Esophagus (tissue), 2 donors: ENCODE data around the gene DPM2. TPM values are rescaled to one million over a fixed set of nuclear protein-coding genes. Genes with fewer than 3 reads are reported as not detected.

Experiments
- H3K27ac ChIP-seq, 2 donors: one replicate each; pipeline ENCODE4 v1.5.1; 2013; ENCODE audit warnings: low read depth in 2 of 2, mild to moderate bottlenecking in 2 of 2, inconsistent platforms in 1 of 2, low read length in 1 of 2, moderate library complexity in 1 of 2
- H3K27me3 ChIP-seq, 2 donors: one replicate each; pipeline ENCODE4 v1.6.1; 2013; ENCODE audit warnings: low read length in 2 of 2, control low read depth in 1 of 2, mild to moderate bottlenecking in 1 of 2; ENCODE audit not compliant: insufficient read depth in 2 of 2, control insufficient read depth in 1 of 2
- H3K36me3 ChIP-seq, 2 donors: one replicate each; pipeline ENCODE4 v1.6.1; 2013; ENCODE audit warnings: low read length in 1 of 2; ENCODE audit not compliant: control insufficient read depth in 2 of 2, insufficient read depth in 2 of 2
- H3K4me1 ChIP-seq, 2 donors: one replicate each; pipeline ENCODE4 v1.6.1; 2013; ENCODE audit warnings: low read length in 1 of 2; ENCODE audit not compliant: control insufficient read depth in 2 of 2, insufficient read depth in 2 of 2
- H3K4me3 ChIP-seq, 2 donors: one replicate each; pipeline ENCODE4 v1.5.1; 2013; ENCODE audit warnings: low read length in 2 of 2, mild to moderate bottlenecking in 2 of 2, low read depth in 1 of 2, moderate library complexity in 1 of 2
- H3K9me3 ChIP-seq, 2 donors: one replicate each; pipeline ENCODE4 v1.6.1; 2013; ENCODE audit warnings: mild to moderate bottlenecking in 2 of 2, low read depth in 1 of 2, low read length in 1 of 2, moderate library complexity in 1 of 2; ENCODE audit not compliant: control insufficient read depth in 2 of 2, insufficient read depth in 1 of 2
- WGBS, 2 donors: extraction: QIAGEN DNeasy Blood & Tissue Kit; methylation state at CpG; one replicate each; pipeline ENCODE4 v1.1.7; 2013; 5-methylcytosine and 5-hydroxymethylcytosine counted together
- polyA plus RNA-seq, 2 donors: library from polyadenylated mRNA; stranded (reverse); fragments of 200-250 nt; gene quantifications; one replicate each; pipeline ENCODE4 v1.2.3, GENCODE V29; 2013
- donor health status: healthy with polysubstance abuse.
- donor health status: Bipolar disorder and iron deficiency.

Gene DPM2
- polyA plus RNA-seq, 2 donors, result 25.2 to 28.2 TPM

- Histone ChIP-seq H3K4me1 (peaks cover 43 to 72% of the 10 kb centered on the region in 2 donors), H3K36me3 (peaks cover 0 to 15% of the 10 kb centered on the region in 2 donors), H3K9me3 (no peaks in the 10 kb centered on the region), H3K27me3 (no peaks in the 10 kb centered on the region), H3K4me3 (peak overlapping the region in 1 of 2 donors; percentile 15), H3K27ac (peak overlapping the region; percentile 84 to 99)
- 37 to 43% methylated on average over 17 of the region's 17 CpGs for WGBS, 2 donors
Observed at GRCh38 chr9:127973169-127974000, 35.7 kb upstream of the DPM2 start.

GRCh38 chr9:127972236-127972871 lies 34.7 kb upstream of the DPM2 start:
- H3K4me3 ChIP-seq, result peak overlapping the region; percentile 14 to 28
- peak overlapping the region; percentile 84 to 99 for H3K27ac ChIP-seq
- H3K4me1 ChIP-seq, result peaks cover 45 to 76% of the 10 kb centered on the region in 2 donors
- peaks cover 0 to 14% of the 10 kb centered on the region in 2 donors for H3K36me3 ChIP-seq
- no peaks in the 10 kb centered on the region for H3K9me3 ChIP-seq
- 29 to 37% methylated on average over 12 of the region's 12 CpGs for WGBS, 2 donors
- H3K27me3 ChIP-seq, result no peaks in the 10 kb centered on the region

- Histone ChIP-seq H3K9me3 (no peaks in the 10 kb centered on the region), H3K36me3 (peaks cover 0 to 12% of the 10 kb centered on the region in 2 donors), H3K4me3 (peak overlapping the region; percentile 14 to 28), H3K27me3 (no peaks in the 10 kb centered on the region), H3K4me1 (peaks cover 50 to 77% of the 10 kb centered on the region in 2 donors), H3K27ac (peak overlapping the region; percentile 84 to 99)
- 29 to 34% methylated on average over 16 to 20 of the region's 20 CpGs for WGBS, 2 donors
Observed at GRCh38 chr9:127971357-127972235, 33.9 kb upstream of the DPM2 start.

- H3K27ac ChIP-seq, result peak overlapping the region; percentile 84 to 99
- H3K4me3 ChIP-seq, result peak overlapping the region in 1 of 2 donors; percentile 22
- peaks cover 0 to 8% of the 10 kb centered on the region in 2 donors for H3K36me3 ChIP-seq
- 39% methylated on average over 16 of the region's 16 CpGs for WGBS, 2 donors
- peaks cover 48 to 74% of the 10 kb centered on the region in 2 donors for H3K4me1 ChIP-seq
- no peaks in the 10 kb centered on the region for H3K9me3 ChIP-seq
- no peaks in the 10 kb centered on the region for H3K27me3 ChIP-seq
Observed at GRCh38 chr9:127970401-127971313, 33.0 kb upstream of the DPM2 start.

GRCh38 chr9:127968700-127969383 lies 31.2 kb upstream of the DPM2 start:
- Histone ChIP-seq H3K4me3 (no peak overlapping the region), H3K27me3 (no peaks in the 10 kb centered on the region), H3K4me1 (peaks cover 56 to 75% of the 10 kb centered on the region in 2 donors), H3K36me3 (peaks cover 0 to 6% of the 10 kb centered on the region in 2 donors), H3K27ac (peak overlapping the region; percentile 98 to 99), H3K9me3 (no peaks in the 10 kb centered on the region)
- WGBS, 2 donors, result 34 to 38% methylated on average over 10 of the region's 10 CpGs

GRCh38 chr9:127968042-127968441 lies 30.4 kb upstream of the DPM2 start:
- Histone ChIP-seq H3K27me3 (no peaks in the 10 kb centered on the region), H3K4me3 (no peak overlapping the region), H3K36me3 (peaks cover 0 to 4% of the 10 kb centered on the region in 2 donors), H3K27ac (peak overlapping the region; percentile 98 to 99), H3K9me3 (no peaks in the 10 kb centered on the region), H3K4me1 (peaks cover 54 to 75% of the 10 kb centered on the region in 2 donors)
- WGBS, 2 donors, result 45 to 56% methylated on average over 3 of the region's 3 CpGs

- Histone ChIP-seq H3K27me3 (no peaks in the 10 kb centered on the region), H3K27ac (peak overlapping the region; percentile 98 to 99), H3K4me1 (peaks cover 50 to 70% of the 10 kb centered on the region in 2 donors), H3K4me3 (no peak overlapping the region), H3K36me3 (peaks cover 0 to 3% of the 10 kb centered on the region in 2 donors), H3K9me3 (no peaks in the 10 kb centered on the region)
- WGBS, 2 donors, result 52 to 54% methylated on average over 9 of the region's 9 CpGs
Observed at GRCh38 chr9:127967151-127967809, 29.6 kb upstream of the DPM2 start.
